Cardiac muscle cell (in vitro differentiated cells and primary cell): ENCODE results near the gene ELL. TPM values are rescaled to one million over a fixed set of nuclear protein-coding genes. Genes with fewer than 3 reads are reported as not detected.
A peak's percentile ranks its signal among the peaks of the same experiment; 100 is the strongest.

ENCODE experiments used
- DNase-seq, 2 donors: peaks; one replicate each; pipeline versions ENCODE4 v3.0.0 to v3.0.0-alpha.2; 2010 to 2017; ENCODE audit warnings: low read depth in 1 of 2, low spot score in 1 of 2
- H3K27ac ChIP-seq: fragments of 200-600 bp; sonication (generic); 2 replicates; pipeline ENCODE4 v1.5.1; 2016
- H3K27me3 ChIP-seq: fragments of 200-600 bp; sonication (generic); 2 replicates; pipeline ENCODE4 v1.6.0; 2016; ENCODE audit warnings: control low read depth
- H3K36me3 ChIP-seq: fragments of 200-600 bp; sonication (generic); 2 replicates; pipeline ENCODE4 v1.5.1; 2016; ENCODE audit warnings: control low read depth
- H3K4me1 ChIP-seq: fragments of 200-600 bp; sonication (generic); 2 replicates; pipeline ENCODE4 v1.8.1; 2017; ENCODE audit warnings: low read depth, mild to moderate bottlenecking, mixed run types
- H3K4me3 ChIP-seq: fragments of 200-600 bp; sonication (generic); 2 replicates; pipeline ENCODE4 v1.5.1; 2016; ENCODE audit warnings: mild to moderate bottlenecking
- H3K9me3 ChIP-seq: fragments of 200-600 bp; sonication (generic); 2 replicates; pipeline ENCODE4 v1.5.1; 2017; ENCODE audit warnings: low read depth, mild to moderate bottlenecking, control low read depth
- polyA plus RNA-seq: library from polyadenylated mRNA; unstranded; fragments of >200 nt; fragmentation: Nextera tagmentation; extraction: Ambion mirVana; gene quantifications from 2 replicates; pipeline ENCODE4 v1.2.1, GENCODE V29; 2016
- total RNA-seq: library from RNA; depleted of rRNA; stranded (reverse); fragments of >200 nt; gene quantifications from 2 replicates; pipeline ENCODE4 v1.2.3, GENCODE V29; 2016
- TF ChIP-seq, protein P1 (sequence below): IDR thresholded peaks from 2 replicates; pipeline ENCODE4 v1.5.1; 2012; ENCODE audit warnings: low read depth, mild to moderate bottlenecking, low read length

Gene ELL
- total and polyA plus RNA-seq, 2 experiments from 2014 or later, result 14.8 to 20.7 TPM

DNA sequence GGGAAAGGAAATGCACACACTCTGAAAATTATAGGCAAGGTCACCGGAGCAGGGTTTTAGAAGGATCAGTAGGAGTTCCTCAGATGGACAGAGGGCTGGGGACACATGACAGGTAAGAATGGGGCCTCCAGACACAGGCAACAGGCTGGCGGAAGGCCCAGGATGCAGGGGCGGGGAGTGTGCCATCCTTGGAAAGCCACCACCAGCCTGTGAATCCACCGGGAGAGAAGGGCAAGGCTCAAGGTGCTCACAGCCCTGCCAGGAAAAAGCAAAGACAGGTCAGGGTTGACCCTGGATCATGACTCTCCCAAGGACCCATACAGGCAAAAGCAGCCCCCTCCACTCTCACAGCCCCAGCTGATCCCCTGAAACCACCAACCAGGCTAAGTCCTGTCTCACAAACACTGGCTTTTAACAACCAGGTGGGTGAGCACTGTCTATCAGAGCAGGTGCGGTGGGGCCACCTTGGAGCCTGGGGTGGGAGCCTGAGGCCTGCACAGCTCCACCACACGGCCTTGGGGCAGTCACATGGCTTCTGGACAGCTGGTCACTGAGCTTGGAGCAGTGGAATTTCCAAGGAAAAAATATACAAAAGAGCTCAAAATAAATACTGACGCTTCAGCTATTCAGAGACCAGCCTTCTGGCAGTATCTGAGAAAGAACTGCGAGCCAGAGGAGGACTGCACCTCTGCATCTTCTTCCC is 48.7 kb downstream of the ELL start:
- Histone ChIP-seq H3K36me3 (no peaks in the 10 kb centered on the region), H3K4me3 (no peak overlapping the region), H3K9me3 (no peaks in the 10 kb centered on the region), H3K4me1 (no peaks in the 10 kb centered on the region), H3K27me3 (no peaks in the 10 kb centered on the region), H3K27ac (no peak overlapping the region)
- TF ChIP-seq, protein P1, sequence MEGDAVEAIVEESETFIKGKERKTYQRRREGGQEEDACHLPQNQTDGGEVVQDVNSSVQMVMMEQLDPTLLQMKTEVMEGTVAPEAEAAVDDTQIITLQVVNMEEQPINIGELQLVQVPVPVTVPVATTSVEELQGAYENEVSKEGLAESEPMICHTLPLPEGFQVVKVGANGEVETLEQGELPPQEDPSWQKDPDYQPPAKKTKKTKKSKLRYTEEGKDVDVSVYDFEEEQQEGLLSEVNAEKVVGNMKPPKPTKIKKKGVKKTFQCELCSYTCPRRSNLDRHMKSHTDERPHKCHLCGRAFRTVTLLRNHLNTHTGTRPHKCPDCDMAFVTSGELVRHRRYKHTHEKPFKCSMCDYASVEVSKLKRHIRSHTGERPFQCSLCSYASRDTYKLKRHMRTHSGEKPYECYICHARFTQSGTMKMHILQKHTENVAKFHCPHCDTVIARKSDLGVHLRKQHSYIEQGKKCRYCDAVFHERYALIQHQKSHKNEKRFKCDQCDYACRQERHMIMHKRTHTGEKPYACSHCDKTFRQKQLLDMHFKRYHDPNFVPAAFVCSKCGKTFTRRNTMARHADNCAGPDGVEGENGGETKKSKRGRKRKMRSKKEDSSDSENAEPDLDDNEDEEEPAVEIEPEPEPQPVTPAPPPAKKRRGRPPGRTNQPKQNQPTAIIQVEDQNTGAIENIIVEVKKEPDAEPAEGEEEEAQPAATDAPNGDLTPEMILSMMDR, result no peak
- no peak for DNase-seq

DNA sequence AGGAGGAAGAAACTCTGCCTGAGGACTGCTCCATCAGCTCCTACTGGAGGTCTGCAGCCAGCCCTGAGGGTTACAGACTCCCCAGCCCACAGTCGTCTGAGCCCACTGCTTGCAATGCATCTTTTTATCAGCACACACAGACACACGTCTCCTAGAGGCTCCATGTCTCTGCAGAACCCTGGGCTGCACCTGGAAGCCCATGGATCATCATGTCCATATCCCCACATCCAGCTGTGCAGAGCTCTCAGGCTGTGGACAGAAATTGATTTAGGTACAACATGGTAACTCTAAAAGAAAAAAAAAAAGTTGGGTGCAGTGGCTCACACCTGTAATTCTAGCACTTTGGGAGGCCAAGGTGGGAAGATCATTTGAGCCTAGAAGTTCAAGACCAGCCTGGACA is 51.1 kb downstream of the ELL start:
- Histone ChIP-seq H3K4me3 (no peak overlapping the region), H3K36me3 (no peaks in the 10 kb centered on the region), H3K27me3 (no peaks in the 10 kb centered on the region), H3K27ac (no peak overlapping the region), H3K9me3 (no peaks in the 10 kb centered on the region), H3K4me1 (no peaks in the 10 kb centered on the region)
- no peak for DNase-seq
- TF ChIP-seq, protein P1, result no peak

DNA sequence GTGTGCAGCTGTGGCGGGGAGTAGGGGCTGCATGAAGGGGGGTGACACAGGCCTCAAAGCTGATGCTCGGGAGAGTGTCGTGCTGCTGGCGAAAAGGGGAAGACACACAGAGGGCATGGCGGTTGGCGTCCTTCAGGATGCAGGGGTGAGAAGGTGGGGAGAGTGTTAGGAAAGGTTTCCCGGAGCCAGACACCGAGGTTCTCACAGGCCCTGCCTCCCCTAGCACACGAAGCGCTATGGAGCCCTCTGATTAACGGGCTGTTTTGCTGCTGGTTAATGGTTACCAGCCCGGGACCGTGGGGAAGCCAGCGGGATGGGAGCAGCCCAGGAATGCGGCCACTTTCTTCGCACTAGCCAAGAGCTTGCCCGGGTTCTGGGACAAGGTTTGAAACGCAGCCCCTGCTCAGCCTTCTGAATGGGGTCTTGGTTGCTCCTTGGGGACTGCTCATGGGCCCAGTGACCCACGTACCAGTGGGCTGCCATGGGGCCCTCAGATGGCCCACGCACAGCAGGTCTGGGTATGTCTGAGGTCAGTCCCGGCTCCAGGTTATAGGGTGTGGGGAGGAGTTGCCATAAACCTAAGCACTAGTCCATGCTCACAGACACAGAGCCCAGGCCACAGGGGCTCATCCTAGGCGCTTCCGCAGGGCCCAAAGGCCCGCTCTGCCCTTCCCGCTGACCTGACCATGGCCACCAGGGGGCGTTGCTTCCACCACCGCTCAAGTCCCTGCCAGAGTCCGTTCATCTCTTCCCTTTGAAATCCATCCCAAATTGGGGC is 52.6 kb downstream of the ELL start:
- DNase-seq, result peak; percentile 70 to 80
- H3K9me3 ChIP-seq, result no peaks in the 10 kb centered on the region
- no peaks in the 10 kb centered on the region for H3K36me3 ChIP-seq
- no peaks in the 10 kb centered on the region for H3K4me1 ChIP-seq
- TF ChIP-seq, protein P1, result peak; percentile 88
- no peaks in the 10 kb centered on the region for H3K27me3 ChIP-seq
- no peak overlapping the region for H3K4me3 ChIP-seq
- no peak overlapping the region for H3K27ac ChIP-seq

DNA sequence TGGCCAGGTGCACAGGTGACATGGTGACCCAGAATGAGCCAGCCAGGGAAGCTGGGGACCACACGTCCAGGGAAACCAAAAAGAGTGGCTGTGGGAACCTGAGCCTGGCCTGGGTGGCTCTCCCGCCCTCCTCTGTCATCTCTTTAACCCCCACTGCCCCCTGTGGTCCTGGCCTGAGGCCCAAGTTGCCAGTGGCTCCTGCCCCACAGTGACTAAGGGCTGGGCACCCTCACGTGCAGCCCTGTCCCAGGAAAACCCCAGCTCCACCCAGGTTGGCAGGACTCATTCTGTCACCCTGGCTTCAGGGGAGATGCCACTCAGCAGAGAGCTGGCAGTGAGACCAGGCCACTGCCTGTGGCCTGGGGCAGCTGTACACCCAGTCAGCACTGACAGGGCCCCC is 53.4 kb downstream of the ELL start:
- no peak for DNase-seq
- H3K4me1 ChIP-seq, result no peaks in the 10 kb centered on the region
- H3K4me3 ChIP-seq, result no peak overlapping the region
- TF ChIP-seq, protein P1, result no peak
- H3K9me3 ChIP-seq, result no peaks in the 10 kb centered on the region
- no peaks in the 10 kb centered on the region for H3K27me3 ChIP-seq
- no peak overlapping the region for H3K27ac ChIP-seq
- H3K36me3 ChIP-seq, result no peaks in the 10 kb centered on the region

DNA sequence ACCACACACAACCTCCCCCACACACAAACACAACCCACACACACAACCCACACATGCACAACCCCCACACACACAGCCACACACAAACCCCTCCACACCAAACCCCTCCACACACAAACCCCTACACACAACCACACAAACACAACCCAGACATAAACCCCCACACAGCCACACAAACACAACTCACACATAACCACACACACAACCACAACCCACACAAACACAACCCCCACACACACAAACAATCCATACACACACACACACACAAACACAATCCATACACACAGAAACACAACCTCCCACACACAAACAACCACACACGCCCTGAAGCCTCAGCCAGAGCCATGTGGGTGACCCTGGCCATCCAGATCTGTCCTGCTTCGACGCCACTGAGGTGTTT is 53.9 kb downstream of the ELL start:
- H3K36me3 ChIP-seq, result no peaks in the 10 kb centered on the region
- TF ChIP-seq, protein P1, result no peak
- no peaks in the 10 kb centered on the region for H3K27me3 ChIP-seq
- DNase-seq, result no peak
- H3K9me3 ChIP-seq, result no peaks in the 10 kb centered on the region
- no peak overlapping the region for H3K27ac ChIP-seq
- H3K4me3 ChIP-seq, result no peak overlapping the region
- H3K4me1 ChIP-seq, result no peaks in the 10 kb centered on the region
